Fibroblast of mammary gland (primary cell): ENCODE data around the gene AGPAT1.
A peak's percentile ranks its signal among the peaks of the same experiment; 100 is the strongest.

Source experiments
- DNase-seq: peaks from one replicate; pipeline ENCODE4 v3.0.0-alpha.2; 2010; ENCODE audit warnings: low read depth
- H3K4me3 ChIP-seq: 2 replicates; pipeline ENCODE4 v1.5.1; 2011; ENCODE audit warnings: low read depth, mild to moderate bottlenecking, low read length, moderate library complexity; ENCODE audit not compliant: control insufficient read depth
- TF ChIP-seq, protein P1 (sequence below): conservative IDR thresholded peaks from 2 replicates; pipeline ENCODE4 v1.5.1; 2011; ENCODE audit warnings: low read depth, low read length, inconsistent platforms; ENCODE audit not compliant: control insufficient read depth, insufficient read depth

Gene AGPAT1

DNA sequence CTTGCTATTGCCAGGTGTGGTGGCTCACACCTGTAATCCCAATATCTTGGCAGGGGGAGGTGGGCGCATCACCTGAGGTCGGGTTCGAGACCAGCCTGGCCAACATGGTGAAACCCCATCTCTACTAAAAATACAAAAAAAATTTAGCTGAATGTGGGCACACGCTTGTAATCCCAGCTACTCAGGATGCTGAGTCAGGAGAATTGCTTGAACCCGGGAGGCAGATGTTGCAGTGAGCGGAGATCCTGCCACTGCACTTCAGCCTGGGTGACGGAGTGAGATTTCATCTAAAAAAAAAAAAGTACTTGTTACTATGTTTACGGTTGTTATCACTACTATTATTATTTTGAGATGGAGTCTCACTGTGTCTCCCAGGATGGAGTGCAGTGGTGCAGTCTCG is 19.0 kb downstream of the AGPAT1 start:
- H3K4me3 ChIP-seq: no peak overlapping the region
- TF ChIP-seq, protein P1, sequence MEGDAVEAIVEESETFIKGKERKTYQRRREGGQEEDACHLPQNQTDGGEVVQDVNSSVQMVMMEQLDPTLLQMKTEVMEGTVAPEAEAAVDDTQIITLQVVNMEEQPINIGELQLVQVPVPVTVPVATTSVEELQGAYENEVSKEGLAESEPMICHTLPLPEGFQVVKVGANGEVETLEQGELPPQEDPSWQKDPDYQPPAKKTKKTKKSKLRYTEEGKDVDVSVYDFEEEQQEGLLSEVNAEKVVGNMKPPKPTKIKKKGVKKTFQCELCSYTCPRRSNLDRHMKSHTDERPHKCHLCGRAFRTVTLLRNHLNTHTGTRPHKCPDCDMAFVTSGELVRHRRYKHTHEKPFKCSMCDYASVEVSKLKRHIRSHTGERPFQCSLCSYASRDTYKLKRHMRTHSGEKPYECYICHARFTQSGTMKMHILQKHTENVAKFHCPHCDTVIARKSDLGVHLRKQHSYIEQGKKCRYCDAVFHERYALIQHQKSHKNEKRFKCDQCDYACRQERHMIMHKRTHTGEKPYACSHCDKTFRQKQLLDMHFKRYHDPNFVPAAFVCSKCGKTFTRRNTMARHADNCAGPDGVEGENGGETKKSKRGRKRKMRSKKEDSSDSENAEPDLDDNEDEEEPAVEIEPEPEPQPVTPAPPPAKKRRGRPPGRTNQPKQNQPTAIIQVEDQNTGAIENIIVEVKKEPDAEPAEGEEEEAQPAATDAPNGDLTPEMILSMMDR: no peak
- DNase-seq: no peak

DNA sequence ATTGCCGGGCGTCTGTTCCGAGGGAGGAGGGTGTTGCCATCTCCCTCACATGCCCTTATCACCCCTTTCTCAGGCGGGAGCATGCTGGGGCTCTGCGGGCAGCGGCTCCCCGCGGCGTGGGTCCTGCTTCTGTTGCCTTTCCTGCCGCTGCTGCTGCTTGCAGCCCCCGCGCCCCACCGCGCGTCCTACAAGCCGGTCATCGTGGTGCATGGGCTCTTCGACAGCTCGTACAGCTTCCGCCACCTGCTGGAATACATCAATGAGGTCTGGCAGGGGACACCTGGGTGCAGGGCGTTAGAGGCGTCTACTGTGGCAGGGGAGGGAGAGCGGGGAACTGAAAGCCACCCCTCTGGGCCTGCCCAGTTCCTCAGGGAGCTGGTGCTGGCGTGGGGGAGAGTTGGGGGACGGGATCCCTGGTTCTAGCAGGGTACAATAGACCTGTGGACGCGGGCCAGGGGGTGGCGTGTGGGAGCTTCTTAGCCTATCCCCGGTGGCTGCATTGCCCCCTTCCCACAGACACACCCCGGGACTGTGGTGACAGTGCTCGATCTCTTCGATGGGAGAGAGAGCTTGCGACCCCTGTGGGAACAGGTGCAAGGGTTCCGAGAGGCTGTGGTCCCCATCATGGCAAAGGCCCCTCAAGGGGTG is 21.2 kb downstream of the AGPAT1 start:
- TF ChIP-seq, protein P1: peak; percentile 33
- peak overlapping the region; percentile 92 for H3K4me3 ChIP-seq
- peak; percentile 56 for DNase-seq

GRCh38 chr6:32153564-32154513 is 22.0 kb downstream of the AGPAT1 start, which contains the start of gene PPT2:
Gene PPT2, plus strand, starts transcription at chr6:32154141. Its CDS starts 454 bp downstream, at chr6:32154595.
- peak; percentile 93 for DNase-seq
- H3K4me3 ChIP-seq: peak within 1 kb of the TSS; percentile 92
- TF ChIP-seq, protein P1: no peak

DNA sequence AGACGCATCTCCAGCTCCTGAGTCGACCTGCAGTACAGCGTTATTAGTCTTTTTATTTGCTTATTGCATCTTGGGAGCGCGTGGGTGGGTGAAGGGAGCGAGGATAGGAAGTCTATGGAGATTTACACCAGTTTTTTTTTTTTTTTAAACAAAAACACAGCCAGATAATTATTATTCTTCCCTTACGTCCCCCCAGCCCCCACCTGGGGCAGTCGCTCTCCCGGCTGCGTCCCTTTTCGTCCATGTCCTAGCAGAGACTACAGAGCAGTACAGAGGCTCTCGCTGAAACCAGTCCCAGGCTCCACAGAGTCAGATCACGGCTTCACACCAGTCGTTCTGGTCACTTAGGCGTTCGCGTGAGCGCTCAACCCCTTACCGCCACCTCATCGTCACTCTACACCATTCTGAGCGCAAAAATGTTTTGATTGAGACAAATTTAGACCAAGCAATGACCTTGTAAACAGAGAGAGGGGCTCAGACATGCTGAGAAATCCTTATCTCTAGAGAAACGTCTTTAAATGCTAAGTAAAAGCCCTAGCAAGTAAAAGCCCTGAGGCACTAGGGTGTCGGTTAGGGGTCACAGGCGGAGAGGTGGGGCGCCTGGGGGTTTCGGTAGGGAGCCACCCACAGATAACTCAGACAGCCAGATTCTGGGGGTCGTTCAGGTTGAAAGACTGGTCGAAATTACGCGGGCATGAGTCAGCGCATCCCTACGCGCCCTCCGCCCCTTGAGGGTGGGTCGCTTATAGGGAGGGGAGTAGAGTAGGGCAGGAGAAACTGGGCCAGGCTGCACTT is 22.9 kb downstream of the AGPAT1 start:
- peak; percentile 46 for DNase-seq
- H3K4me3 ChIP-seq: peak overlapping the region; percentile 92
- TF ChIP-seq, protein P1: no peak

GRCh38 chr6:32151863-32152768 is 23.8 kb downstream of the AGPAT1 start, which contains the start of gene PRRT1:
Gene PRRT1, minus strand, starts transcription at chr6:32151939. Its CDS starts 112 bp downstream, at chr6:32151827.
- TF ChIP-seq, protein P1: no peak
- peak within 1 kb of the TSS; percentile 92 for H3K4me3 ChIP-seq
- DNase-seq: no peak
